H1 (cell line): ENCODE results near the gene CCDC192. TPM values are rescaled to one million over a fixed set of nuclear protein-coding genes. Genes with fewer than 3 reads are reported as not detected.

Source experiments
- CTCF ChIA-PET: fragments of 300-600 bp; sonication (Branson Sonifier 250); formaldehyde crosslinking; loops from one replicate; lab custom pipeline; 2021; ENCODE audit not compliant: partially characterized antibody; lab: Charles Lee
- POLR2A ChIA-PET: fragments of 300-600 bp; sonication (Branson Sonifier 250); formaldehyde crosslinking; loops from one replicate; lab custom pipeline; 2021; ENCODE audit warnings: inconsistent platforms; ENCODE audit not compliant: partially characterized antibody; lab: Charles Lee
- DNase-seq, 2 experiments: peaks; one replicate each; pipeline versions ENCODE4 v3.0.0 to v3.0.0-alpha.2; 2010 to 2022; ENCODE audit warnings: low spot score in 2 of 2, low read depth in 1 of 2, mixed read lengths in 1 of 2
- FAIRE-seq: peaks from 2 replicates; lab custom pipeline; 2011; peaks lifted over from hg19 to GRCh38; lab: Jason Lieb, UNC
- H2AFZ ChIP-seq: 2 replicates; pipeline ENCODE4 v1.8.1; 2012; ENCODE audit warnings: low read length, inconsistent platforms
- H2AK5ac ChIP-seq: 2 replicates; pipeline ENCODE4 v1.6.1; 2013; ENCODE audit warnings: low read depth, low read length
- H2BK120ac ChIP-seq: replicated peaks from 2 replicates; pipeline ENCODE3; 2013; ENCODE audit warnings: low read depth, low read length, inconsistent platforms
- H2BK12ac ChIP-seq: 2 replicates; pipeline ENCODE4 v1.6.1; 2013; ENCODE audit warnings: low read depth, low read length
- H2BK15ac ChIP-seq: 2 replicates; pipeline ENCODE4 v1.6.1; 2013; ENCODE audit warnings: low read length
- H2BK20ac ChIP-seq: 2 replicates; pipeline ENCODE4 v1.6.1; 2013; ENCODE audit warnings: low read length
- H2BK5ac ChIP-seq: 2 replicates; pipeline ENCODE4 v1.6.1; 2013; ENCODE audit warnings: low read depth, low read length
- H3K14ac ChIP-seq: 2 replicates; pipeline ENCODE4 v1.6.1; 2013; ENCODE audit warnings: inconsistent platforms; ENCODE audit not compliant: insufficient read length
- H3K18ac ChIP-seq: 2 replicates; pipeline ENCODE4 v1.6.1; 2013; ENCODE audit warnings: low read length; ENCODE audit errors: extremely low read depth
- H3K23ac ChIP-seq: 2 replicates; pipeline ENCODE4 v1.6.1; 2013; ENCODE audit warnings: inconsistent platforms; ENCODE audit not compliant: insufficient read length
- H3K23me2 ChIP-seq: 2 replicates; pipeline ENCODE4 v1.6.1; 2013; ENCODE audit warnings: low read depth, low read length
- H3K27ac ChIP-seq: 2 replicates; pipeline ENCODE4 v1.6.1; 2011; ENCODE audit warnings: low read depth, low read length, inconsistent platforms
- H3K27me3 ChIP-seq, 4 experiments: replicated peaks in 1 of 4; 1 replicate in 1 of 4; 2 replicates in 3 of 4; pipeline versions ENCODE4 v1.6.1 to v1.8.1; 2011 to 2013; ENCODE audit warnings: low read length in 3 of 4, mild to moderate bottlenecking in 3 of 4, inconsistent platforms in 2 of 4, mixed read lengths in 2 of 4, moderate library complexity in 1 of 4; ENCODE audit not compliant: control insufficient read depth in 3 of 4, insufficient read depth in 3 of 4; ENCODE audit errors: extremely low read depth in 1 of 4
- H3K36me3 ChIP-seq, 4 experiments: 2 replicates each; pipeline versions ENCODE4 v1.6.1 to v1.8.1; 2011 to 2013; ENCODE audit warnings: mild to moderate bottlenecking in 4 of 4, low read length in 3 of 4, moderate library complexity in 2 of 4, control low read depth in 1 of 4, inconsistent platforms in 1 of 4; ENCODE audit not compliant: insufficient read depth in 4 of 4, control insufficient read depth in 2 of 4
- H3K4ac ChIP-seq: replicated peaks from 2 replicates; pipeline ENCODE3; 2013; ENCODE audit warnings: low read length, low read depth, mixed read lengths, inconsistent platforms; ENCODE audit not compliant: insufficient read length
- H3K4me1 ChIP-seq, 4 experiments: replicated peaks in 1 of 4; 1 replicate in 1 of 4; 2 replicates in 3 of 4; pipeline versions ENCODE4 v1.6.1 to v1.8.1; 2011 to 2013; ENCODE audit warnings: low read length in 3 of 4, inconsistent platforms in 2 of 4, mixed read lengths in 1 of 4; ENCODE audit not compliant: insufficient read depth in 4 of 4, control insufficient read depth in 3 of 4
- H3K4me2 ChIP-seq, 2 experiments: 2 replicates each; pipeline versions ENCODE4 v1.6.1 to v1.8.1; 2011 to 2013; ENCODE audit warnings: low read depth in 2 of 2, low read length in 2 of 2, control low read depth in 1 of 2, inconsistent platforms in 1 of 2, mild to moderate bottlenecking in 1 of 2; ENCODE audit not compliant: insufficient read depth in 1 of 2
- H3K4me3 ChIP-seq, 4 experiments: fragments of 200-600, 300-600 bp in 1 of 4; sonication (generic), shearing (Covaris generic), sonication (Bioruptor Twin) in 1 of 4; 2 replicates each; pipeline versions ENCODE4 v1.5.1 to v1.8.1; 2011 to 2016; ENCODE audit warnings: low read length in 4 of 4, low read depth in 3 of 4, control low read depth in 2 of 4, inconsistent platforms in 2 of 4, mild to moderate bottlenecking in 2 of 4, mixed read lengths in 1 of 4, moderate library complexity in 1 of 4; ENCODE audit not compliant: insufficient read depth in 2 of 4; ENCODE audit errors: extremely low read depth in 1 of 4
- H3K56ac ChIP-seq: replicated peaks from 2 replicates; pipeline ENCODE3; 2013; ENCODE audit warnings: low read depth, mild to moderate bottlenecking, mixed read lengths, low read length, inconsistent platforms; ENCODE audit not compliant: insufficient read length
- H3K79me1 ChIP-seq: 2 replicates; pipeline ENCODE4 v1.6.1; 2013; ENCODE audit warnings: low read depth, low read length, control low read depth
- H3K79me2 ChIP-seq, 2 experiments: 2 replicates each; pipeline versions ENCODE4 v1.6.1 to v1.8.1; 2012 to 2013; ENCODE audit warnings: low read length in 2 of 2, mild to moderate bottlenecking in 2 of 2, inconsistent platforms in 1 of 2; ENCODE audit not compliant: insufficient read depth in 2 of 2, control insufficient read depth in 1 of 2
- H3K9ac ChIP-seq, 4 experiments: replicated peaks in 1 of 4; 1 replicate in 1 of 4; 2 replicates in 3 of 4; pipeline versions ENCODE4 v1.6.1 to v1.8.1; 2011 to 2013; ENCODE audit warnings: low read depth in 3 of 4, low read length in 3 of 4, control low read depth in 2 of 4, mild to moderate bottlenecking in 2 of 4, moderate library complexity in 2 of 4, inconsistent platforms in 1 of 4; ENCODE audit errors: extremely low read depth in 1 of 4
- H3K9me3 ChIP-seq, 2 experiments: 2 replicates each; pipeline versions ENCODE4 v1.6.1 to v1.8.1; 2012 to 2013; ENCODE audit warnings: mild to moderate bottlenecking in 2 of 2, moderate library complexity in 2 of 2, control low read depth in 1 of 2, inconsistent platforms in 1 of 2, low read depth in 1 of 2, low read length in 1 of 2, mixed read lengths in 1 of 2; ENCODE audit not compliant: insufficient read depth in 2 of 2
- H4K20me1 ChIP-seq, 2 experiments: replicated peaks in 1 of 2; 2 replicates each; pipeline versions ENCODE3 to v1.8.1; 2011 to 2013; ENCODE audit warnings: inconsistent platforms in 2 of 2, low read length in 2 of 2, mild to moderate bottlenecking in 1 of 2; ENCODE audit not compliant: insufficient read depth in 2 of 2, control insufficient read depth in 1 of 2
- H4K5ac ChIP-seq: 2 replicates; pipeline ENCODE4 v1.6.1; 2013; ENCODE audit warnings: low read length, low read depth, mixed read lengths, inconsistent platforms; ENCODE audit not compliant: insufficient read length
- H4K8ac ChIP-seq: 2 replicates; pipeline ENCODE4 v1.8.0; 2013; ENCODE audit warnings: mild to moderate bottlenecking, moderate library complexity, low read length, inconsistent platforms; ENCODE audit not compliant: insufficient read depth; ENCODE audit errors: extremely low read depth
- H4K91ac ChIP-seq: replicated peaks from 2 replicates; pipeline ENCODE3; 2013; ENCODE audit warnings: low read length, mixed read lengths, inconsistent platforms; ENCODE audit not compliant: insufficient read length
- ASH2L ChIP-seq: fragments of 200-600, 300-600 bp; sonication (generic); IDR thresholded peaks from one replicate; pipeline ENCODE4 v1.7.1; 2017; ENCODE audit warnings: low read length
- BACH1 ChIP-seq: IDR thresholded peaks from 2 replicates; pipeline ENCODE4 v1.6.1; 2012; ENCODE audit warnings: low read length, improper control_type of control experiment
- BRCA1 ChIP-seq: IDR thresholded peaks from 2 replicates; pipeline ENCODE4 v1.6.1; 2012; ENCODE audit warnings: low read depth, low read length, improper control_type of control experiment
- CREB1 ChIP-seq: IDR thresholded peaks from 2 replicates; pipeline ENCODE4 v1.6.1; 2012; ENCODE audit warnings: inconsistent platforms
- EP300 ChIP-seq, 2 experiments: IDR thresholded peaks; 1 replicate in 1 of 2; 2 replicates in 1 of 2; pipeline ENCODE4 v1.6.1; 2011 to 2012; ENCODE audit warnings: low read depth in 2 of 2, low read length in 2 of 2, mild to moderate bottlenecking in 2 of 2, borderline replicate concordance in 1 of 2, inconsistent platforms in 1 of 2, moderate library complexity in 1 of 2
- FOSL1 ChIP-seq: IDR thresholded peaks from 2 replicates; pipeline ENCODE4 v1.6.1; 2011; ENCODE audit warnings: mild to moderate bottlenecking, low read depth, low read length, moderate library complexity; ENCODE audit not compliant: insufficient read depth
- HDAC6 ChIP-seq: IDR thresholded peaks from one replicate; pipeline ENCODE4 v1.7.1; 2012; ENCODE audit warnings: low read depth, mild to moderate bottlenecking, inconsistent platforms, low read length, moderate library complexity
- KDM4A ChIP-seq: IDR thresholded peaks from one replicate; pipeline ENCODE4 v1.7.1; 2012; ENCODE audit warnings: low read depth, mild to moderate bottlenecking, moderate library complexity, low read length, inconsistent platforms; ENCODE audit not compliant: severe bottlenecking
- KDM5A ChIP-seq: fragments of 200-600 bp; IDR thresholded peaks from 2 replicates; pipeline ENCODE4 v1.7.1; 2012; ENCODE audit warnings: mild to moderate bottlenecking, low read length, inconsistent platforms, mixed read lengths
- POLR2A ChIP-seq, 2 experiments: IDR thresholded peaks; 1 replicate in 1 of 2; 2 replicates in 1 of 2; pipeline ENCODE4 v1.6.1; 2011; ENCODE audit warnings: low read depth in 2 of 2, low read length in 2 of 2, mild to moderate bottlenecking in 2 of 2; ENCODE audit errors: control extremely low read depth in 1 of 2
- POLR2AphosphoS5 ChIP-seq: IDR thresholded peaks from 2 replicates; pipeline ENCODE4 v1.6.1; 2011; ENCODE audit warnings: low read depth, low read length
- SIN3A ChIP-seq, 2 experiments: IDR thresholded peaks in 1 of 2; conservative IDR thresholded peaks in 1 of 2; 2 replicates each; pipeline ENCODE4 v1.6.1; 2011 to 2012; ENCODE audit warnings: low read length in 2 of 2, improper control_type of control experiment in 1 of 2, low read depth in 1 of 2, mild to moderate bottlenecking in 1 of 2
- SIRT6 ChIP-seq: IDR thresholded peaks from one replicate; pipeline ENCODE4 v1.7.1; 2012; ENCODE audit warnings: low read length, inconsistent platforms
- SP4 ChIP-seq: IDR thresholded peaks from 2 replicates; pipeline ENCODE4 v1.6.1; 2012; ENCODE audit warnings: low read length, inconsistent platforms
- WGBS, 2 experiments: shearing (Covaris generic) in 1 of 2; methylation state at CpG; one replicate each; pipeline versions ENCODE4 v1.1.6 to v1.1.7; 2013 to 2015; ENCODE audit warnings: low lambda C conversion rate in 2 of 2, mixed read lengths in 2 of 2, inconsistent platforms in 1 of 2, low coverage in 1 of 2, missing lambda C conversion rate in 1 of 2; ENCODE audit not compliant: insufficient replicate concordance in 2 of 2, insufficient coverage in 1 of 2, insufficient read length in 1 of 2; ENCODE audit errors: extremely low coverage in 1 of 2, missing lambda C conversion rate in 1 of 2; 5-methylcytosine and 5-hydroxymethylcytosine counted together
- polyA plus RNA-seq, 7 experiments: library from polyadenylated mRNA; depleted of rRNA in 3 of 7; stranded (reverse) in 5 of 7; unstranded in 2 of 7; fragments of >200 nt in 5 of 7; fragments of 200-250 nt in 2 of 7; gene quantifications; 1 replicate in 5 of 7; 2 replicates in 1 of 7; 4 replicates in 1 of 7; pipeline versions ENCODE4 v1.2.1 to v1.2.3, GENCODE V29; 2011 to 2013; ENCODE audit warnings: missing spikeins in 2 of 7, mixed read lengths in 2 of 7
- total RNA-seq: library from RNA; stranded (reverse); fragmentation: NEBNext Ultra II Directional; extraction: Animal tissue kit (Norgen Biotek cat#: 25700); gene quantifications from 2 replicates; pipeline ENCODE4 v1.2.1, GENCODE V29; 2021

Gene CCDC192
- total and polyA plus RNA-seq, 2 of the 8 experiments (the other 6 are each of a cell fraction or from before 2014, with no cell fraction given): 0.61 TPM; not detected in 1

GRCh38 chr5:127987354-127988145, 284.4 kb downstream of the CCDC192 start:
- Histone ChIP-seq H4K20me1 (no peaks in the 10 kb centered on the region), H3K14ac (no peak overlapping the region), H3K4me2 (no peak overlapping the region), H3K27ac (no peak overlapping the region), H3K79me1 (no peaks in the 10 kb centered on the region), H4K8ac (no peak overlapping the region), H3K23ac (no peak overlapping the region), H2BK20ac (no peak overlapping the region), H3K4me1 (no peaks in the 10 kb centered on the region), H3K9ac (no peak overlapping the region), H2AFZ (no peak overlapping the region), H3K4me3 (no peak overlapping the region), H2BK12ac (no peak overlapping the region), H4K91ac (no peak overlapping the region), H3K27me3 (no peaks in the 10 kb centered on the region), H2BK15ac (no peak overlapping the region), H2BK120ac (no peak overlapping the region), H3K56ac (no peak overlapping the region), H2BK5ac (no peak overlapping the region), H3K4ac (no peak overlapping the region), H3K9me3 (no peaks in the 10 kb centered on the region), H3K23me2 (no peaks in the 10 kb centered on the region), H3K18ac (no peak overlapping the region), H3K79me2 (no peaks in the 10 kb centered on the region), H2AK5ac (no peak overlapping the region), H4K5ac (no peak overlapping the region), H3K36me3 (no peaks in the 10 kb centered on the region)
- POLR2A ChIA-PET: no interaction called here
- WGBS, 2 experiments: 87% methylated on average over 2 of the region's 2 CpGs; no CpG with 5 or more reads in 1 of the 2 experiments
- FAIRE-seq (no peak), DNase-seq (no peak)
- CTCF ChIA-PET: interaction anchor here (0.9 to 1.7 kb wide), 3 partner anchors 10 to 15 kb away, joined by 3 to 4 read pairs (median 4); no protein-coding TSS in a partner anchor
- no peak for TF ChIP-seq POLR2AphosphoS5
- TF ChIP-seq SIN3A (conservative IDR thresholded peaks at IDR 0.05 in 1 of 2, IDR thresholded peaks at IDR 0.05 in 1 of 2; ENCODE audit: low read depth in 1 of 2, low read length in 2 of 2): no peak
- TF ChIP-seq SIRT6: no peak
- no peak for TF ChIP-seq FOSL1
- TF ChIP-seq CREB1: no peak
- TF ChIP-seq HDAC6: no peak
- TF ChIP-seq KDM5A: no peak
- TF ChIP-seq KDM4A: no peak
- TF ChIP-seq SP4: no peak
- TF ChIP-seq POLR2A (IDR thresholded peaks at IDR 0.05; ENCODE audit: control extremely low read depth in 1 of 2, low read depth in 2 of 2, low read length in 2 of 2): no peak
- TF ChIP-seq ASH2L: no peak
- TF ChIP-seq BACH1: no peak
- no peak for TF ChIP-seq EP300 (IDR thresholded peaks at IDR 0.05; ENCODE audit: borderline replicate concordance in 1 of 2, low read depth in 2 of 2, low read length in 2 of 2)
- TF ChIP-seq BRCA1: no peak
